H9 (cell line): ENCODE data around the gene SYAP1. TPM values are rescaled to one million over a fixed set of nuclear protein-coding genes. Genes with fewer than 3 reads are reported as not detected.

ENCODE experiments used
- DNase-seq: peaks from one replicate; pipeline ENCODE4 v3.0.0-alpha.2; 2017
- H2AFZ ChIP-seq: one replicate; pipeline ENCODE4 v1.6.1; 2013; ENCODE audit warnings: mild to moderate bottlenecking, low read length, control low read depth, moderate library complexity
- H2AK5ac ChIP-seq: 2 replicates; pipeline ENCODE4 v1.6.1; 2013; ENCODE audit warnings: low read length, control low read depth, mixed read lengths; ENCODE audit not compliant: insufficient read length
- H2BK120ac ChIP-seq: one replicate; pipeline ENCODE4 v1.6.1; 2013; ENCODE audit warnings: low read depth, mild to moderate bottlenecking, low read length, control low read depth, inconsistent platforms; ENCODE audit not compliant: poor library complexity, severe bottlenecking
- H2BK12ac ChIP-seq: 2 replicates; pipeline ENCODE4 v1.6.1; 2013; ENCODE audit warnings: low read length, control low read depth, mixed read lengths, low read depth; ENCODE audit not compliant: insufficient read length
- H2BK15ac ChIP-seq: 2 replicates; pipeline ENCODE4 v1.6.1; 2013; ENCODE audit warnings: low read depth, low read length, control low read depth
- H2BK20ac ChIP-seq: one replicate; pipeline ENCODE4 v1.6.1; 2013; ENCODE audit warnings: low read depth, mild to moderate bottlenecking, low read length, control low read depth, inconsistent platforms; ENCODE audit not compliant: poor library complexity, severe bottlenecking
- H2BK5ac ChIP-seq: 2 replicates; pipeline ENCODE4 v1.6.1; 2013; ENCODE audit warnings: low read length, control low read depth, mixed read lengths; ENCODE audit not compliant: insufficient read length
- H3K14ac ChIP-seq: 2 replicates; pipeline ENCODE4 v1.6.1; 2013; ENCODE audit warnings: low read length, control low read depth; ENCODE audit not compliant: insufficient read depth
- H3K18ac ChIP-seq: 2 replicates; pipeline ENCODE4 v1.6.1; 2013; ENCODE audit warnings: low read depth, mild to moderate bottlenecking, mixed read lengths, low read length, control low read depth; ENCODE audit not compliant: insufficient read length
- H3K23ac ChIP-seq: 2 replicates; pipeline ENCODE4 v1.6.1; 2013; ENCODE audit warnings: low read length, control low read depth, mixed read lengths, low read depth; ENCODE audit not compliant: insufficient read length
- H3K23me2 ChIP-seq: 2 replicates; pipeline ENCODE4 v1.6.1; 2013; ENCODE audit warnings: low read depth, mild to moderate bottlenecking, mixed read lengths, low read length, control low read depth; ENCODE audit not compliant: insufficient read length, poor library complexity, severe bottlenecking
- H3K27ac ChIP-seq: 2 replicates; pipeline ENCODE4 v1.5.1; 2013; ENCODE audit warnings: low read length, control low read depth, mixed read lengths, low read depth; ENCODE audit not compliant: insufficient read length
- H3K27me3 ChIP-seq: 2 replicates; pipeline ENCODE4 v1.6.1; 2013; ENCODE audit warnings: low read length, control low read depth, inconsistent platforms; ENCODE audit not compliant: insufficient read depth
- H3K4ac ChIP-seq: 2 replicates; pipeline ENCODE4 v1.6.1; 2013; ENCODE audit warnings: low read depth, mild to moderate bottlenecking, control low read depth, inconsistent platforms, low read length, moderate library complexity
- H3K4me1 ChIP-seq: 2 replicates; pipeline ENCODE4 v1.6.1; 2013; ENCODE audit warnings: low read length, control low read depth, inconsistent platforms; ENCODE audit not compliant: insufficient read depth
- H3K4me2 ChIP-seq: 2 replicates; pipeline ENCODE4 v1.6.1; 2013; ENCODE audit warnings: low read length, control low read depth, mixed read lengths; ENCODE audit not compliant: insufficient read length, insufficient read depth
- H3K56ac ChIP-seq: 2 replicates; pipeline ENCODE4 v1.6.1; 2013; ENCODE audit warnings: low read depth, mild to moderate bottlenecking, mixed read lengths, low read length, control low read depth; ENCODE audit not compliant: insufficient read length
- H3K79me1 ChIP-seq: 2 replicates; pipeline ENCODE4 v1.6.1; 2013; ENCODE audit warnings: low read depth, mild to moderate bottlenecking, moderate library complexity, low read length, control low read depth, inconsistent platforms; ENCODE audit not compliant: insufficient read depth, poor library complexity, severe bottlenecking
- H3K79me2 ChIP-seq: 2 replicates; pipeline ENCODE4 v1.6.1; 2013; ENCODE audit warnings: low read length, control low read depth, inconsistent platforms; ENCODE audit not compliant: insufficient read depth
- H3K9ac ChIP-seq: 2 replicates; pipeline ENCODE4 v1.6.1; 2013; ENCODE audit warnings: low read length, control low read depth, mixed read lengths; ENCODE audit not compliant: insufficient read length; ENCODE audit errors: extremely low read depth
- H3K9me3 ChIP-seq: one replicate; pipeline ENCODE4 v1.6.1; 2013; ENCODE audit warnings: low read depth, low read length, inconsistent platforms; ENCODE audit not compliant: control insufficient read depth
- H3T11ph ChIP-seq: one replicate; pipeline ENCODE4 v1.6.1; 2013; ENCODE audit warnings: mild to moderate bottlenecking, low read length, control low read depth, inconsistent platforms
- H4K20me1 ChIP-seq: one replicate; pipeline ENCODE4 v1.6.1; 2013; ENCODE audit not compliant: control insufficient read depth, insufficient read length, insufficient read depth
- H4K5ac ChIP-seq: 2 replicates; pipeline ENCODE4 v1.6.1; 2013; ENCODE audit warnings: low read depth, mild to moderate bottlenecking, mixed read lengths, low read length, control low read depth; ENCODE audit not compliant: insufficient read length
- H4K8ac ChIP-seq: replicated peaks from 2 replicates; pipeline ENCODE4 v1.6.1; 2013; ENCODE audit warnings: low read length, control low read depth, mixed read lengths, low read depth; ENCODE audit not compliant: insufficient read length
- H4K91ac ChIP-seq: 2 replicates; pipeline ENCODE4 v1.6.1; 2013; ENCODE audit warnings: low read depth, mild to moderate bottlenecking, moderate library complexity, mixed read lengths, low read length, control low read depth; ENCODE audit not compliant: insufficient read length
- H3K27ac Mint-ChIP-seq, 3 experiments: 2 replicates in 2 of 3; 3 replicates in 1 of 3; pipeline ENCODE4 v1.8.0; 2020 to 2021; ENCODE audit warnings: mixed read lengths in 3 of 3, mild to moderate bottlenecking in 1 of 3, moderate library complexity in 1 of 3
- H3K27me3 Mint-ChIP-seq: 2 replicates; pipeline ENCODE4 v1.8.0; 2021; ENCODE audit warnings: low read depth, mild to moderate bottlenecking, moderate library complexity, mixed read lengths
- H3K36me3 Mint-ChIP-seq, 3 experiments: 2 replicates in 2 of 3; 3 replicates in 1 of 3; pipeline ENCODE4 v1.8.0; 2020 to 2021; ENCODE audit warnings: low read depth in 3 of 3, mixed read lengths in 3 of 3; ENCODE audit not compliant: insufficient read depth in 1 of 3
- H3K4me1 Mint-ChIP-seq, 2 experiments: 2 replicates each; pipeline ENCODE4 v1.8.0; 2020; ENCODE audit warnings: mixed read lengths in 2 of 2
- H3K4me3 Mint-ChIP-seq, 2 experiments: 2 replicates in 1 of 2; 3 replicates in 1 of 2; pipeline ENCODE4 v1.8.0; 2020 to 2021; ENCODE audit warnings: mild to moderate bottlenecking in 2 of 2, mixed read lengths in 2 of 2, moderate library complexity in 1 of 2
- H3K9me3 Mint-ChIP-seq, 2 experiments: 2 replicates in 1 of 2; 3 replicates in 1 of 2; pipeline ENCODE4 v1.8.0; 2020; ENCODE audit warnings: mild to moderate bottlenecking in 2 of 2, mixed read lengths in 2 of 2, moderate library complexity in 1 of 2
- WGBS: extraction: QIAGEN DNeasy Blood & Tissue Kit; methylation state at CpG from one replicate; pipeline ENCODE4 v1.1.7; 2013; ENCODE audit warnings: missing lambda C conversion rate, low lambda C conversion rate, mixed read lengths; ENCODE audit not compliant: insufficient read length; ENCODE audit errors: extremely low coverage; 5-methylcytosine and 5-hydroxymethylcytosine counted together
- total RNA-seq: library from RNA; stranded (reverse); gene quantifications from 2 replicates; pipeline ENCODE4 v1.2.1, GENCODE V29; 2021
- TF ChIP-seq, protein P1 (sequence below): fragments of 200-600 bp; sonication (generic); conservative IDR thresholded peaks from 3 replicates; pipeline ENCODE4 v1.8.0; 2021; ENCODE audit warnings: antibody characterized with exemption, mild to moderate bottlenecking

SYAP1 gene
- total RNA-seq, 1 experiment from 2014 or later: 42.7 TPM

DNA sequence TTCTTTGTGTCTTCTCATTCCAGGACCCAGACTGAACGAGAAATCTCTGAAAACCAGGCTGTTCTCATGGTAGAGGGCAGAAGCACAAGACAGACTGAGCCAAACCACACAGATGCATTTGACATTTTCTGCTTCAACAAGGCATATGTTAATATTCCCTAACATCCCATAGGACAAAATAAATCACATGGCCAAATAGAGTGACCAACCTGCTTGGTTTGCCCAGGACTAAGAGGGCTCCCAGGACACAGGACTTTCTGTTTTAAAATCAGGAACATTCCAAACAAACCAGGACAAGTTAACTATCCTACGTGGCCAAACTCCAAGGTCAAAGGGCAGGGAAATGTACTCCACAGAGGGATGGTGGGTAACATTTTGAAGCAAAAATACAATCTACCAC lies 18.7 kb upstream of the SYAP1 start:
- H4K91ac ChIP-seq: no peak overlapping the region
- no peak overlapping the region for H3K14ac ChIP-seq
- DNase-seq: no peak
- no peak overlapping the region for H3K4ac ChIP-seq
- no peaks in the 10 kb centered on the region for H3K27me3 ChIP-seq
- H2BK15ac ChIP-seq: no peak overlapping the region
- TF ChIP-seq, protein P1, sequence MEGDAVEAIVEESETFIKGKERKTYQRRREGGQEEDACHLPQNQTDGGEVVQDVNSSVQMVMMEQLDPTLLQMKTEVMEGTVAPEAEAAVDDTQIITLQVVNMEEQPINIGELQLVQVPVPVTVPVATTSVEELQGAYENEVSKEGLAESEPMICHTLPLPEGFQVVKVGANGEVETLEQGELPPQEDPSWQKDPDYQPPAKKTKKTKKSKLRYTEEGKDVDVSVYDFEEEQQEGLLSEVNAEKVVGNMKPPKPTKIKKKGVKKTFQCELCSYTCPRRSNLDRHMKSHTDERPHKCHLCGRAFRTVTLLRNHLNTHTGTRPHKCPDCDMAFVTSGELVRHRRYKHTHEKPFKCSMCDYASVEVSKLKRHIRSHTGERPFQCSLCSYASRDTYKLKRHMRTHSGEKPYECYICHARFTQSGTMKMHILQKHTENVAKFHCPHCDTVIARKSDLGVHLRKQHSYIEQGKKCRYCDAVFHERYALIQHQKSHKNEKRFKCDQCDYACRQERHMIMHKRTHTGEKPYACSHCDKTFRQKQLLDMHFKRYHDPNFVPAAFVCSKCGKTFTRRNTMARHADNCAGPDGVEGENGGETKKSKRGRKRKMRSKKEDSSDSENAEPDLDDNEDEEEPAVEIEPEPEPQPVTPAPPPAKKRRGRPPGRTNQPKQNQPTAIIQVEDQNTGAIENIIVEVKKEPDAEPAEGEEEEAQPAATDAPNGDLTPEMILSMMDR: no peak
- no peak overlapping the region for H3K23ac ChIP-seq
- Mint-ChIP-seq H3K27me3 (no peaks in the 10 kb centered on the region), H3K4me3 (no peak overlapping the region), H3K36me3 (peaks cover 41 to 82% (median 81%) of the 10 kb centered on the region in 3 experiments; a peak in 6 of 7 replicates), H3K27ac (0 out of 7 replicates have a peak overlapping the region, but pooled peaks of 1 of the 3 experiments have one; percentile 48), H3K4me1 (no peaks in the 10 kb centered on the region), H3K9me3 (no peaks in the 10 kb centered on the region)
- H2BK12ac ChIP-seq: no peak overlapping the region
- H3K79me1 ChIP-seq: no peaks in the 10 kb centered on the region
- no peak overlapping the region for H2BK120ac ChIP-seq
- H3K27ac ChIP-seq: no peak overlapping the region
- H2AFZ ChIP-seq: no peak overlapping the region
- no peak overlapping the region for H4K5ac ChIP-seq
- no peak overlapping the region for H3T11ph ChIP-seq
- no peak overlapping the region for H4K8ac ChIP-seq
- H4K20me1 ChIP-seq: no peaks in the 10 kb centered on the region
- no peak overlapping the region for H2AK5ac ChIP-seq
- no peak overlapping the region for H3K9ac ChIP-seq
- no peak overlapping the region for H3K18ac ChIP-seq
- no peaks in the 10 kb centered on the region for H3K4me1 ChIP-seq
- no peaks in the 10 kb centered on the region for H3K79me2 ChIP-seq
- no peak overlapping the region for H2BK20ac ChIP-seq
- no peaks in the 10 kb centered on the region for H3K9me3 ChIP-seq
- no peak overlapping the region for H3K56ac ChIP-seq
- no CpG with 5 or more reads among the region's 2 CpGs for WGBS
- no peak overlapping the region for H2BK5ac ChIP-seq
- H3K4me2 ChIP-seq: no peak overlapping the region
- no peaks in the 10 kb centered on the region for H3K23me2 ChIP-seq
